SK-N-SH (cell line): ENCODE measurements around the gene PDE4D. TPM values are rescaled to one million over a fixed set of nuclear protein-coding genes. Genes with fewer than 3 reads are reported as not detected.
A peak's percentile ranks its signal among the peaks of the same experiment; 100 is the strongest.

Experiments used
- CTCF ChIA-PET: fragments of 300-600, 350-600 bp; formaldehyde crosslinking; extraction: SDS; loops from one replicate; lab custom pipeline; 2021; lab: Yijun Ruan, JAX
- POLR2A ChIA-PET: fragments of 350-600 bp; sonication (Branson Sonifier 250); formaldehyde crosslinking; extraction: SDS; loops from one replicate; lab custom pipeline; 2020; ENCODE audit warnings: antibody characterized with exemption, inconsistent platforms; lab: Yijun Ruan, JAX
- DNase-seq: peaks from one replicate; pipeline ENCODE4 v3.0.0; 2012
- H2AFZ ChIP-seq: fragments of 200-600 bp; sonication (generic); 2 replicates; pipeline ENCODE4 v1.8.1; 2016; ENCODE audit warnings: antibody characterized with exemption, mild to moderate bottlenecking, low read depth
- H3F3A ChIP-seq: fragments of 200-600 bp; sonication (generic); replicated peaks from 2 replicates; pipeline ENCODE3; 2016; ENCODE audit warnings: antibody characterized with exemption, mild to moderate bottlenecking; ENCODE audit not compliant: insufficient read depth
- H3K27ac ChIP-seq, 2 experiments: fragments of 200-500 bp in 1 of 2; fragments of 200-600 bp in 1 of 2; sonication (Bioruptor generic) in 1 of 2; sonication (generic), shearing (Covaris generic) in 1 of 2; 2 replicates each; pipeline versions ENCODE4 v1.5.1 to v1.6.1; 2014 to 2016; ENCODE audit warnings: low read depth in 2 of 2, inconsistent platforms in 1 of 2, low read length in 1 of 2, mild to moderate bottlenecking in 1 of 2, mixed read lengths in 1 of 2
- H3K27me3 ChIP-seq: fragments of 200-600 bp; sonication (generic), shearing (Covaris generic); 2 replicates; pipeline ENCODE4 v1.6.1; 2016; ENCODE audit warnings: mixed run types; ENCODE audit not compliant: insufficient read depth
- H3K36me3 ChIP-seq, 2 experiments: fragments of 200-500 bp in 1 of 2; fragments of 200-600 bp in 1 of 2; sonication (Bioruptor generic) in 1 of 2; sonication (generic) in 1 of 2; replicated peaks in 1 of 2; 2 replicates each; pipeline versions ENCODE3 to v1.5.1; 2014 to 2016; ENCODE audit warnings: low read length in 1 of 2, mild to moderate bottlenecking in 1 of 2; ENCODE audit not compliant: insufficient read depth in 2 of 2, control insufficient read depth in 1 of 2
- H3K4me1 ChIP-seq, 2 experiments: fragments of 200-500 bp in 1 of 2; fragments of 200-600 bp in 1 of 2; sonication (Bioruptor generic) in 1 of 2; sonication (generic), shearing (Covaris generic) in 1 of 2; 2 replicates each; pipeline versions ENCODE4 v1.5.1 to v1.6.1; 2014 to 2016; ENCODE audit warnings: low read depth in 1 of 2, low read length in 1 of 2, mixed run types in 1 of 2; ENCODE audit not compliant: insufficient read depth in 2 of 2, control insufficient read depth in 1 of 2
- H3K4me2 ChIP-seq: fragments of 200-600 bp; sonication (generic), shearing (Covaris generic); 2 replicates; pipeline ENCODE4 v1.6.1; 2017; ENCODE audit warnings: mixed run types
- H3K4me3 ChIP-seq, 2 experiments: fragments of 200-500 bp in 1 of 2; fragments of 200-600 bp in 1 of 2; sonication (Bioruptor generic) in 1 of 2; sonication (generic), shearing (Covaris generic) in 1 of 2; 2 replicates each; pipeline versions ENCODE4 v1.5.1 to v1.8.1; 2014 to 2016; ENCODE audit warnings: low read depth in 2 of 2, inconsistent platforms in 1 of 2, low read length in 1 of 2, mild to moderate bottlenecking in 1 of 2, mixed read lengths in 1 of 2, moderate library complexity in 1 of 2
- H3K79me2 ChIP-seq: fragments of 200-600 bp; sonication (generic); 2 replicates; pipeline ENCODE4 v1.8.1; 2017; ENCODE audit warnings: mild to moderate bottlenecking; ENCODE audit not compliant: insufficient read depth
- H3K9ac ChIP-seq: fragments of 200-600 bp; sonication (generic); 2 replicates; pipeline ENCODE4 v1.6.1; 2017; ENCODE audit warnings: mixed run types
- H3K9me2 ChIP-seq: fragments of 200-600 bp; sonication (generic); 2 replicates; pipeline ENCODE4 v1.6.1; 2017; ENCODE audit warnings: mixed run types
- H3K9me3 ChIP-seq: fragments of 200-600 bp; sonication (generic); 2 replicates; pipeline ENCODE4 v1.6.1; 2017; ENCODE audit warnings: mixed run types, mild to moderate bottlenecking, moderate library complexity
- H4K20me1 ChIP-seq: fragments of 200-600 bp; sonication (generic); 2 replicates; pipeline ENCODE4 v1.6.1; 2017; ENCODE audit warnings: mild to moderate bottlenecking, mixed run types; ENCODE audit not compliant: insufficient read depth
- ELF1 ChIP-seq: IDR thresholded peaks from 2 replicates; pipeline ENCODE4 v1.4.0; 2012
- JUND ChIP-seq: IDR thresholded peaks from 2 replicates; pipeline ENCODE4 v1.4.0; 2012
- NFIC ChIP-seq: IDR thresholded peaks from 2 replicates; pipeline ENCODE4 v1.4.0; 2012; ENCODE audit warnings: borderline replicate concordance
- POLR2AphosphoS5 ChIP-seq: IDR thresholded peaks from 2 replicates; pipeline ENCODE4 v1.6.1; 2012; ENCODE audit warnings: low read depth, low read length
- RAD21 ChIP-seq: IDR thresholded peaks from 2 replicates; pipeline ENCODE4 v1.6.1; 2012; ENCODE audit warnings: mild to moderate bottlenecking, low read length
- RCOR1 ChIP-seq: fragments of 150-350 bp; IDR thresholded peaks from 2 replicates; pipeline ENCODE4 v1.6.1; 2017; ENCODE audit warnings: antibody characterized with exemption, low read length
- RFX5 ChIP-seq: IDR thresholded peaks from 2 replicates; pipeline ENCODE4 v1.6.1; 2012; ENCODE audit warnings: mild to moderate bottlenecking, improper control_type of control experiment, low read length
- RXRA ChIP-seq: IDR thresholded peaks from 2 replicates; pipeline ENCODE4 v1.4.0; 2012; ENCODE audit warnings: low read depth, mild to moderate bottlenecking, borderline replicate concordance
- TEAD4 ChIP-seq: IDR thresholded peaks from 2 replicates; pipeline ENCODE4 v1.4.0; 2012; ENCODE audit warnings: mild to moderate bottlenecking, borderline replicate concordance; ENCODE audit not compliant: insufficient read depth
- YY1 ChIP-seq: IDR thresholded peaks from 2 replicates; pipeline ENCODE4 v1.4.0; 2012; ENCODE audit warnings: low read depth, mild to moderate bottlenecking
- WGBS: methylation state at CpG from one replicate; pipeline ENCODE4 v1.1.6; 2017; ENCODE audit warnings: low lambda C conversion rate; 5-methylcytosine and 5-hydroxymethylcytosine counted together
- polyA plus RNA-seq, 3 experiments: library from polyadenylated mRNA; depleted of rRNA; stranded (reverse); fragments of >200 nt; gene quantifications; 2 replicates each; pipeline ENCODE4 v1.2.3, GENCODE V29; 2012
- TF ChIP-seq, protein P1 (sequence below): fragments of 150-350 bp; IDR thresholded peaks from 2 replicates; pipeline ENCODE4 v1.6.1; 2017; ENCODE audit warnings: antibody characterized with exemption, low read length, low read depth, borderline replicate concordance
- TF ChIP-seq, protein P2 (sequence below): fragments of 200-600 bp; sonication (generic); IDR thresholded peaks from 2 replicates; pipeline ENCODE4 v1.6.1; 2017; ENCODE audit warnings: antibody characterized with exemption, mild to moderate bottlenecking, moderate library complexity

The PDE4D gene
- polyA plus RNA-seq, 1 of the 3 experiments (the other 2 are of a cell fraction), result 2.4 TPM

DNA sequence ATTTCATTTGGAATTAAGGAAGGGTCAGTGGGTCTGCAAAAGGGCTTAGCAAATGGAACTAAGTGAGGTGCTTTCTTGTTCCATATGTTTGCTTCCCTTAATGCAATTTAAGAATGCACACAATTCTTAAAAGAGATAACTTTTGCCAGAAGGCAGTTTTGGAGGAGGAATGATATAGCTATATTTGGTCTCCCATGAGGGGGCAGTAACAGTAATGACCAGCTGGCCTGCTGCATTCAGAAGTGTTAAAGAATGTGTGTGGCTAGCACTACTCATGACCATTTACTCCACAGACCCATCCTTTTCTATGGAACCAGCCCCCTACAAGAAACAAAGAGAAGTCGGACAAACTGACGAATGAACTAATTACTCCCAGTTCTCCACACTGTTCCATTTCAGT is 671.8 kb downstream of the PDE4D start:
- Histone ChIP-seq H3K4me1 (peaks cover 0 to 5% of the 10 kb centered on the region in 2 experiments; a peak in 2 of 4 replicates), H4K20me1 (no peaks in the 10 kb centered on the region), H3K9ac (no peak overlapping the region), H3K9me3 (no peaks in the 10 kb centered on the region), H3K9me2 (no peaks in the 10 kb centered on the region), H3K27me3 (no peaks in the 10 kb centered on the region), H2AFZ (no peak overlapping the region), H3K4me3 (no peak overlapping the region), H3K36me3 (no peaks in the 10 kb centered on the region), H3K79me2 (no peaks in the 10 kb centered on the region), H3K4me2 (no peak overlapping the region)
- CTCF ChIA-PET, result interaction anchor here (1.0 to 5.2 kb wide), 4 partner anchors 17 to 155 kb away, joined by 3 to 43 read pairs (median 12); no protein-coding TSS in a partner anchor
- DNase-seq, result no peak
- TF ChIP-seq RXRA (no peak), RFX5 (no peak), NFIC (no peak), YY1 (no peak), JUND (no peak), RCOR1 (no peak), ELF1 (no peak), POLR2AphosphoS5 (no peak)
- TF ChIP-seq, protein P1, sequence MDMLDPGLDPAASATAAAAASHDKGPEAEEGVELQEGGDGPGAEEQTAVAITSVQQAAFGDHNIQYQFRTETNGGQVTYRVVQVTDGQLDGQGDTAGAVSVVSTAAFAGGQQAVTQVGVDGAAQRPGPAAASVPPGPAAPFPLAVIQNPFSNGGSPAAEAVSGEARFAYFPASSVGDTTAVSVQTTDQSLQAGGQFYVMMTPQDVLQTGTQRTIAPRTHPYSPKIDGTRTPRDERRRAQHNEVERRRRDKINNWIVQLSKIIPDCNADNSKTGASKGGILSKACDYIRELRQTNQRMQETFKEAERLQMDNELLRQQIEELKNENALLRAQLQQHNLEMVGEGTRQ, result no peak
- TF ChIP-seq, all 33 proteins: peak for 0
- 100% methylated on average over 2 of the region's 2 CpGs for WGBS
- POLR2A ChIA-PET, result no interaction called here
- no peaks in the 10 kb centered on the region for H3F3A ChIP-seq
- H3K27ac ChIP-seq, result no peak overlapping the region

DNA sequence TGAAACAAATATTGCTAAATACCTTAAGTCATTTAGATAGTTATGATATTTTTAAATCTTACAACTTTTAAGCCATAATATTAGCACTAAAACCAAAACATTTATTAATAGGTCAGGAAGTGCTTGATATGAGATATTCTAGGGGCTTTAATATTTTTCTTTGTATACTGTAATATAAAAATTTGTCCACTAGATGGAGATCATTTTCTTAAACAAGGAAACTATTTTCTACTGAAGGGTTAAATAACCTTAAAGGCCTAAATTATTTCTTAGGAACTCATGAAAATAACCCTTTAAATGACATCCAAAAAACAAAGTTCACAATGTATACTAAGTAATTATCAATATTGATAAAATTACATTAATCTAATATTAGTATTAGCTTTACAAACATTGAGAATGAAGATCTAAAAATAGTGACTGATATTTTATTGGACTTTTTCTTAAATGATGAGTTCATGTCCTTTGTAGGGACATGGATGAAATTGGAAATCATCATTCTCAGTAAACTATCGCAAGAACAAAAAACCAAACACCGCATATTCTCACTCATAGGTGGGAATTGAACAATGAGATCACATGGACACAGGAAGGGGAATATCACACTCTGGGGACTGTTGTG is 675.0 kb downstream of the PDE4D start:
- no peak overlapping the region for H2AFZ ChIP-seq
- H3K27ac ChIP-seq, result no peak overlapping the region
- TF ChIP-seq RAD21 (peak; percentile 46), TEAD4 (no peak)
- TF ChIP-seq, protein P2, sequence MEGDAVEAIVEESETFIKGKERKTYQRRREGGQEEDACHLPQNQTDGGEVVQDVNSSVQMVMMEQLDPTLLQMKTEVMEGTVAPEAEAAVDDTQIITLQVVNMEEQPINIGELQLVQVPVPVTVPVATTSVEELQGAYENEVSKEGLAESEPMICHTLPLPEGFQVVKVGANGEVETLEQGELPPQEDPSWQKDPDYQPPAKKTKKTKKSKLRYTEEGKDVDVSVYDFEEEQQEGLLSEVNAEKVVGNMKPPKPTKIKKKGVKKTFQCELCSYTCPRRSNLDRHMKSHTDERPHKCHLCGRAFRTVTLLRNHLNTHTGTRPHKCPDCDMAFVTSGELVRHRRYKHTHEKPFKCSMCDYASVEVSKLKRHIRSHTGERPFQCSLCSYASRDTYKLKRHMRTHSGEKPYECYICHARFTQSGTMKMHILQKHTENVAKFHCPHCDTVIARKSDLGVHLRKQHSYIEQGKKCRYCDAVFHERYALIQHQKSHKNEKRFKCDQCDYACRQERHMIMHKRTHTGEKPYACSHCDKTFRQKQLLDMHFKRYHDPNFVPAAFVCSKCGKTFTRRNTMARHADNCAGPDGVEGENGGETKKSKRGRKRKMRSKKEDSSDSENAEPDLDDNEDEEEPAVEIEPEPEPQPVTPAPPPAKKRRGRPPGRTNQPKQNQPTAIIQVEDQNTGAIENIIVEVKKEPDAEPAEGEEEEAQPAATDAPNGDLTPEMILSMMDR, result peak; percentile 66
- ChIA-PET POLR2A (no interaction called here), CTCF (interaction anchor here (0.7 to 1.9 kb wide), 5 partner anchors 9 to 172 kb away, joined by 3 read pairs; no protein-coding TSS in a partner anchor)
- 95% methylated on average over 2 of the region's 2 CpGs for WGBS
- H3K4me3 ChIP-seq, result no peak overlapping the region
- H3K9ac ChIP-seq, result no peak overlapping the region
- no peaks in the 10 kb centered on the region for H3K27me3 ChIP-seq
- H3K36me3 ChIP-seq, result no peaks in the 10 kb centered on the region
- peak; percentile 13 for DNase-seq
- H3K79me2 ChIP-seq, result no peaks in the 10 kb centered on the region
- H3F3A ChIP-seq, result no peaks in the 10 kb centered on the region
- no peak overlapping the region for H3K4me2 ChIP-seq
- H3K4me1 ChIP-seq, result peaks cover 0 to 5% of the 10 kb centered on the region in 2 experiments; a peak in 2 of 4 replicates
- H3K9me3 ChIP-seq, result no peaks in the 10 kb centered on the region
- no peaks in the 10 kb centered on the region for H3K9me2 ChIP-seq
- no peaks in the 10 kb centered on the region for H4K20me1 ChIP-seq
